ENCODE measurements around the gene CSPG5. TPM values are rescaled to one million over a fixed set of nuclear protein-coding genes. Genes with fewer than 3 reads are reported as not detected.
A peak's percentile ranks its signal among the peaks of the same experiment; 100 is the strongest.

Gene CSPG5
- polyA plus RNA-seq, 1 donor (not counting 4 experiments of a cell fraction or from before 2014, with no cell fraction given) = 0.14 TPM

DNA sequence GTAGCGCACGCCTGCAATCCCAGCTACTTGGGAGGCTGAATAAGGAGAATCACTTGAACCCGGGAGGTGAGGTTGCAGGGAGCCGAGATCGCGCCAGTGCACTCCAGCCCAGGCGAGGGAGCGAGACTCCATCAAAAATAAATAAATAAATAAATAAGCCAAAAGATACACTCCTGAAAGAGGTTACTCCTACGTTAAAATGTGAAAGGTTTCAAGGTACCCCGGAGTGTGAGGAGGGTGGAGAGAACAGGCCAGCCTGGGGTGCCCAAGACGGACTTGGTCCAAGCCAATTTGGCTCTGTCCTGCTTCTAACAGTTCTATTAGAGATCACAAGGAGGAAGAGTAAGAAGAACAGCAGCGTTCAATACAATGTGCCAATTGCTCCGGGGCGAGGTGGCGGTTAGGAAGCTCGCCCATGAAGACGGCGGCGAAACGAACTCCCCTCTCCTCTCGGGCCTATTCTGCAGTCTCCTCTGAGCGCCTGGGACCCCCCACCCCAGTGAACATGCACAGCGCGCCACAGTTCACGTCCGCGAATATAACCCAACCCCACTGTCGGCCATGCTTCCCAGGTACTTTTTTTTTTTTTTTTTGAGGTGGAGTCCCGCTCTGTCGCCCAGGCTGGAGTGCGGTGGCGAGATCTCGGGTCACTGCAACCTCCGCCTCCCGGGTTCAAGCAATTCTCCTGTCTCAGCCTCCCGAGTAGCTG lies 66.1 kb downstream of the CSPG5 start:
- peaks cover 21% of the 10 kb centered on the region for H3K79me2 ChIP-seq (ENCODE audit: control insufficient read depth, insufficient read depth, low read length)
- no peaks in the 10 kb centered on the region for H3K9me3 ChIP-seq (ENCODE audit: control insufficient read depth, low read depth, low read length)
- peaks cover 8 to 16% of the 10 kb centered on the region in 2 experiments for H3K36me3 ChIP-seq (ENCODE audit: control insufficient read depth in 2 of 2, extremely low read depth in 1 of 2, insufficient read depth in 2 of 2, low read length in 2 of 2)
- H3K9me1 ChIP-seq (ENCODE audit: control insufficient read depth, extremely low read depth, insufficient read depth, low read length) = no peaks in the 10 kb centered on the region
- no peaks in the 10 kb centered on the region for H3K27me3 ChIP-seq (ENCODE audit: control insufficient read depth, extremely low read depth, insufficient read depth, low read length)
- peak overlapping the region; percentile 87 for H3K27ac ChIP-seq (ENCODE audit: control insufficient read depth, insufficient read depth, low read length)
- H3K4me2 ChIP-seq (ENCODE audit: control insufficient read depth, extremely low read depth, insufficient read depth, low read depth, low read length) = peak overlapping the region; percentile 95
- peak overlapping the region; percentile 63 to 86 (median 78) for H3K4me3 ChIP-seq (ENCODE audit: control insufficient read depth in 2 of 3, extremely low read depth in 1 of 3, insufficient read depth in 2 of 3, low read depth in 1 of 3, low read length in 3 of 3)
- no peak for TF ChIP-seq EZH2 (IDR thresholded peaks at IDR 0.05; ENCODE audit: low read length)
- TF ChIP-seq, protein P1, sequence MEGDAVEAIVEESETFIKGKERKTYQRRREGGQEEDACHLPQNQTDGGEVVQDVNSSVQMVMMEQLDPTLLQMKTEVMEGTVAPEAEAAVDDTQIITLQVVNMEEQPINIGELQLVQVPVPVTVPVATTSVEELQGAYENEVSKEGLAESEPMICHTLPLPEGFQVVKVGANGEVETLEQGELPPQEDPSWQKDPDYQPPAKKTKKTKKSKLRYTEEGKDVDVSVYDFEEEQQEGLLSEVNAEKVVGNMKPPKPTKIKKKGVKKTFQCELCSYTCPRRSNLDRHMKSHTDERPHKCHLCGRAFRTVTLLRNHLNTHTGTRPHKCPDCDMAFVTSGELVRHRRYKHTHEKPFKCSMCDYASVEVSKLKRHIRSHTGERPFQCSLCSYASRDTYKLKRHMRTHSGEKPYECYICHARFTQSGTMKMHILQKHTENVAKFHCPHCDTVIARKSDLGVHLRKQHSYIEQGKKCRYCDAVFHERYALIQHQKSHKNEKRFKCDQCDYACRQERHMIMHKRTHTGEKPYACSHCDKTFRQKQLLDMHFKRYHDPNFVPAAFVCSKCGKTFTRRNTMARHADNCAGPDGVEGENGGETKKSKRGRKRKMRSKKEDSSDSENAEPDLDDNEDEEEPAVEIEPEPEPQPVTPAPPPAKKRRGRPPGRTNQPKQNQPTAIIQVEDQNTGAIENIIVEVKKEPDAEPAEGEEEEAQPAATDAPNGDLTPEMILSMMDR (optimal IDR thresholded peaks at IDR 0.05 in 1 of 3, IDR thresholded peaks at IDR 0.05 in 1 of 3, conservative IDR thresholded peaks at IDR 0.05 in 1 of 3; ENCODE audit: extremely low read depth in 1 of 3, insufficient read depth in 2 of 3, low read length in 3 of 3) = no peak
- DNase-seq (ENCODE audit: low read depth, low spot score) (no peak), FAIRE-seq (no peak)
- dilution Hi-C loops (cut with MboI; ENCODE audit: extremely low pct_ligation_motif_present, low sequenced_read_pairs) = no loop called here
- no peaks in the 10 kb centered on the region for H4K20me1 ChIP-seq (ENCODE audit: control insufficient read depth, extremely low read depth, insufficient read depth, low read length)
- peaks cover 7% of the 10 kb centered on the region for H3K4me1 ChIP-seq (ENCODE audit: control insufficient read depth, extremely low read depth, insufficient read depth, low read length)
- H3K9ac ChIP-seq (ENCODE audit: control insufficient read depth, extremely low read depth, insufficient read depth, low read length) = peak overlapping the region; percentile 83
- peak overlapping the region; percentile 87 for H2AFZ ChIP-seq (ENCODE audit: control insufficient read depth, low read length)

Small RNA genes within 50 kb of the gene (small RNA-seq; reads per million reads assigned to genes)
- gene RN7SL870P (ENCODE audit: insufficient read length in 3 of 3, low read depth in 3 of 3, low replicate concordance in 1 of 3) = 0 reads per million in 3 experiments

Other genes starting within 250 kb of the CSPG5 start
- 1.3 to 2.7 TPM (median 1.6 TPM) in 3 replicates for gene PTPN23, start 197.8 kb downstream of the CSPG5 start, polyA plus RNA-seq
- gene SCAP, start 102.9 kb downstream of the CSPG5 start, polyA plus RNA-seq = 17.7 to 21.5 TPM (median 18.5 TPM) in 3 replicates
- gene ELP6, start 65.2 kb downstream of the CSPG5 start, polyA plus RNA-seq = 50.1 to 67.6 TPM (median 65.8 TPM) in 3 replicates
- 21.4 to 39.7 TPM (median 29.7 TPM) in 3 replicates for gene SMARCC1, start 203.0 kb upstream of the CSPG5 start, polyA plus RNA-seq
- 28.3 to 44.0 TPM (median 29.5 TPM) in 3 replicates for gene DHX30, start 224.3 kb upstream of the CSPG5 start, polyA plus RNA-seq